NCI-H82 treated with DMSO at 0.1 percent for 48 hours (cell line): ENCODE data around the gene DAZL.
A peak's percentile ranks its signal among the peaks of the same experiment; 100 is the strongest.
"Not testable (repeated sequence)": the region's sequence is repeated elsewhere in the genome, so short reads cannot be mapped to it uniquely, and the experiment has no call there.

Experiments
- DNase-seq: peaks from one replicate; lab custom pipeline; 2025; ENCODE audit not compliant: unreplicated experiment; lab: John Stamatoyannopoulos, UW

DAZL gene

GRCh38 chr3:16604887-16605602 is at the start of gene DAZL:
TSS of gene DAZL (minus strand) at chr3:16605423. CDS start at chr3:16605205, 218 bp downstream.
- DNase-seq = no peak

- DNase-seq = no peak
Measured at GRCh38 chr3:16654976-16655375, 49.8 kb upstream of the DAZL start.

GRCh38 chr3:16653712-16654111 is 48.5 kb upstream of the DAZL start:
- peak; percentile 1 for DNase-seq

DNA sequence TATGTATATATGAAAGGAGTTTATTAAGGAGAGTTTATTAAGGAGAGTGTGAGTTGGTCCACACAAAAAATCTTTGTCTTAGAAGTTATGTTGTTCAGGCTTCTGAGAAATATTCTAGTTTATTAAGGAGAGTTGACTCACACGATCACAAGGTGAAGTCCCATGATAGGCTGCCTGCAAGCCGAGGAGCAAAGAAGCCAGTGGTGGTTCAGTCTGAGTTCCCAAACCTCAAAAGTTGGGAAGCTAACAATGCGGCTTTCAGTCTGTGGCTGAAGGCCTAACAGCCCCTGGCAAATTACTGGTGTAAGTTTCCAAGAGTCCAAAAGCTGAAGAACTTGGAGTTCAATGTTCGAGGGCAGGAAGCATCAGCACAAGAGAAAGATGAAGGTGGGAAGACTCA is 42.4 kb upstream of the DAZL start:
- no peak for DNase-seq

GRCh38 chr3:16639806-16640205 is 34.6 kb upstream of the DAZL start:
- DNase-seq = no peak

DNA sequence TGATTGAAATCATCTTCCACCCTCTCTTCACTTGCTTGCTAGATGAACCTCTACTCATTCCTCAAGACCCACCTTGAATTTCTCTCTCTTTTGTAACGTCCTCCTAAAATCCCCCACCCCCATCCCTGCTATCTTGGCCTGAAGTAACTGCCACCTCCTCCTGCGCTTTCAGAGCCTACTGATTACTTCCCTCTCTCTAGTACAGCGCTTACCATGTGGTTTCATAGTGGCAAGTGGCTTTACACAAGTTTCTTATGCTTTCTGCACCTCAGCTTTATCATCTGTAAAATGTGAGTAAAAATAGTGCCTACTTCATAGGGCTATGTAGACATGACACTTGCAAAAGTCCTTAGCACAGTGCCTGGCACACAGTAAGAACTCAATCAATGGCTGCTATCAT is 28.7 kb upstream of the DAZL start:
- DNase-seq = no peak

DNA sequence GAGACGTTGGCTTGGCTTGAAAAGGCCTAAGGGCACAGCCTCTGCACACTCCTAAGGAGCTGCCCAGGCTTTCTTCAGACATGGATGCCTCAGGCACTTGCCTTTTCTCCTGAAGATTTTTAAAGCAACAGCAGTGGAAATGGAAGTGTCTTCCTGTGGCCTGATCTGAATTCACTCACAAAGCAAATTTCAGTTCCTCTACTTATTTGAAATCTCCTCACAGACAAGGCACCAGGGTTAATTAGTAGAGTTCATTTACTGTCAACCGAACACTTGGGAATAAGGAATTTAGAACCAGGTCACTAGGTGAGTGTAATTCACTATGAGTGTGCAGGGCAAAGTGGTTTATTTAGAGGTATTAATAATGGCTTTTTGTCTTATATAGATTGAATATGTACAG is 27.2 kb upstream of the DAZL start:
- no peak for DNase-seq

GRCh38 chr3:16618721-16619120 is 13.5 kb upstream of the DAZL start:
- no peak for DNase-seq

DNA sequence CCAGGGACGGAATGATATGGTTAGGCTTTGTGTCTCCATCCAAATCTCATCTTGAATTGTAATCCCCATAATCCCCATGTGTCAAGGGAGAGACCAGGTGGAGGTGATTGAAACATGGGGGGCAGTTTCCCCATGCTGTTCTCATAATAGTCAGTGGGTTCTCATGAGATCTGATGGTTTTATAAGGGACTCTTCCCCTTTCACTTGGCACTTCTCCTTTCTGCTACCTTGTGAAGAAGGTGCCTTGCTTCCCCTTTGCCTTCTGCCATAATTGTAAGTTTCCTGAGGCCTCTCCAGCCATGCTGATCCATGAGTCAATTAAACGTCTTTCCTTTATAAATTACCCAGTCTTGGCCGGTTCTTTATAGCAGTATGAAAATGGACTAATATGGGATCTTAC is 11.9 kb upstream of the DAZL start:
- not testable (repeated sequence) for DNase-seq

DNA sequence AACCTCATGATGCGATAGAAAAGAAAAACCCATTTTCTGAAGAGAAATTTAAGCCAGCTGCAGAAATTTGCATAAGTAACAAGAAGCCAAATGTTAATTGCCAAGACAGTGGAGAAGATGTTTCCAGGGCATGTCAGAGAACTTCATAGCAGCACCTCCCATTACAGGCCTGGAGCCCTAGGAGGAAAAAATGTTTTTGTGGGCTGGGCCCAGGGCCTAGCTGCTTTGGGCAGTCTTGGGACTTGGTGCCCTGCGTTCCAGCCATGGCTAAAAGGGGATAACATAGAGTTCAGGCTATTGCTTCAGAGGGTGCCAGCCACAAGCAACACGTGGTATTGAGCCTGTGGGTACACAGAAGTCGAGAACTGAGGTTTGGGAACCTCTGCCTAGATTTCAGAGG is 10.9 kb upstream of the DAZL start:
- DNase-seq = no peak

DNA sequence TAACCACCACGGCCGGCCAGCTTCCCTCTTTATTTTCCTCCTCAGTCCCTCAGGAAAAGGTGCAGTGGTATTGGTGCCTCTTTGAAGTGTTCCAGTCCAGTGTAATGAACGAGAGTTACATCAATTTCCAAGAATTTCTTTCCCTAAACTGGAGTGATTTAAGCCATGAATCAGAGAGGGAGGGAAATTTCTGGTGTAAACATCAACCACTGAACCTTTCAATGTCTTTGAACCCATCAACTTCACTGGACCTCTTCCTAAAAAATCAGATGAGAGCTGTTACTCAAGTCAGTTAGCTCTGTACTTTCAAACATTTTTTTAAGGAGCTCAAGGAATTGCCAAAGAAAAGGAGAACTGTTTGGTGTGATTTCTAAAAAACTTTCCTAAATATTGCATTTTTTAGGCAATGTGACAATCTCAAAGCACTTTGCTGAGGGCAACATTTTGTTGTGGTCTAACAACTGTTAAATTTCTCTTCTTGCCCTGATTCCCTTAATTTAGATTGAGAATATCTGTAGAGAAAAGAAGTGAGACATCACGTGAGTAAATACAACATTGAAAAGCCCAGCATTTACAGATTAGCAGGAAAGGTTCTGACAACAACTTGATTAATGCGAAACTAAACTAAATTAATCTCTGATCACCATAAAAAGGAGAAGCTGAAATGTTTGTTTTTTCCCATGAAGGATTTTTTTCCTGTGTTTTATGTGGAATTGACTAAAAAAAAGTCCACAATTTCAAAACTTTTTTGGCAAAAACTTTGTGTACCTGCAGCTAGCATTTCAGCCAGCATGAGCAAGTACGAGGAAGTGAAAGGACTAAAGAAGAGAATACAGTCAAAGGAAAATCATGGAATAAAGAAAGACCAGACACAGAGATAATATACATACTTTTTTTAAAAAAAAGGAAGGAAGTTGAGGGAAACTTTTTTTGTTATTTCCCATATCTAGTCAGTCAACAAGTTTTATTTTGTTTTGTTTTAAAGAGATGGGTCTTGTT is 9.1 kb upstream of the DAZL start:
- DNase-seq = no peak

- no peak for DNase-seq
Measured at GRCh38 chr3:16609927-16610580, 4.8 kb upstream of the DAZL start.

DNA sequence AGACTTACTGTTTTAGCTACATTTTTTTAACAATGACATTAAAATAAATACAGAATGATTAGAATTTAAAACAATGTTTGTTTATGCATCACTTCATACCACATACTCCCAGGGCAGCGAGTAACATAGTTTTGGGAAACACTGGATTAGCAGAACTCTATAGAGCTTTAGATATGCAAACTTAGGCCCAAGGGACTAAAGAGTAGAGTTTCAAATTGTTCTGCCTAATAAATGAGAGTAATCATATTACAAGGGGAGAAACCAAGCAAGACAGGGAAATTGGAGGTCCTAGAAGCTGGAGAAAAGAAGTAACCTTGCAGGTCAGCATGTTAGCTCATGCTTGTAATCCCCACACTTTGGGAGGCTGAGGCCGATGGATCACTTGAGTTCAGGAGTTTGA is 3.6 kb upstream of the DAZL start:
- DNase-seq = no peak

GRCh38 chr3:16607718-16608117 is 2.5 kb upstream of the DAZL start:
- DNase-seq = no peak

- DNase-seq = no peak
Measured at GRCh38 chr3:16606398-16606797, 1.2 kb upstream of the DAZL start.

DNA sequence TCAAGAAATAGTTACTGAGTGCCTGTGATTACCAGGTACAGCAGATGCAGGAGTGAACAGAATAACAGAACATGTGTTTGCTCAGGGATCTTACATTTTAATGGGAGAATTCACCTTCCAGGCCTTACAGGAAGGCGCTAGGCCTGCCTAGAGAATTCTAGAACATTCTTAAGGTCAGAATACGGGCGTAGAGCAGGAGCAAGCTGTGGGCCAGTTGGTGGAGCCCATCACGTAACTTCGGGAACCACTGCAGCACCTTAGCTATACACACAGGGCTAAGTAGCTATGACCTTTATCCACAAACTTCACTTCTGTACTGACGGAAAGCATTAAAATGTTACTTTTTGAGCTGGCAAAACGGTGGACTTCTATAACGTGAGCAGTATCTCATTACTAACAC is 743 bp upstream of the DAZL start:
- DNase-seq = no peak

- no peak for DNase-seq
Measured at GRCh38 chr3:16604433-16604832, 790 bp downstream of the DAZL start.

DNA sequence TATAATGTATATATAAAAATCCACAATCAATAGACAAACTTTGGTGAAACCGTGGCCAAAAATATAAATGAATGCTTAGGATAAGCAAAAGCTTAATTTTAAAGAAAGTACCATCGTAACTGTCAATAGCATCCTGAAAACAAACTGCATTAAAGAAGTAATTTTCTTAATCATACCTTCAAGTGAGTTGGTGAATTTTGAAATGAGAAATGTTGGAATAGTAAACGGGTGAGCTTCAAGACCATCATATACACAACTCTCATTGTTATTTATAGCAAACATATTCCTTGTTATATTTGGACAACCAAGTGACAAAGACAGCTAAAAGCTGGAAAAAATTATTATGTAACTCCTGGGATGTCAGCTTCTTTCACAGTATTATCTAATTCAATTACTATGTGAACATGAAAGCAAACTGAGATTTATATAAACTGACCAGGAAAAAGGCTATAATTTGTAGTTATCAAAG is 3.7 kb downstream of the DAZL start:
- no peak for DNase-seq

DNA sequence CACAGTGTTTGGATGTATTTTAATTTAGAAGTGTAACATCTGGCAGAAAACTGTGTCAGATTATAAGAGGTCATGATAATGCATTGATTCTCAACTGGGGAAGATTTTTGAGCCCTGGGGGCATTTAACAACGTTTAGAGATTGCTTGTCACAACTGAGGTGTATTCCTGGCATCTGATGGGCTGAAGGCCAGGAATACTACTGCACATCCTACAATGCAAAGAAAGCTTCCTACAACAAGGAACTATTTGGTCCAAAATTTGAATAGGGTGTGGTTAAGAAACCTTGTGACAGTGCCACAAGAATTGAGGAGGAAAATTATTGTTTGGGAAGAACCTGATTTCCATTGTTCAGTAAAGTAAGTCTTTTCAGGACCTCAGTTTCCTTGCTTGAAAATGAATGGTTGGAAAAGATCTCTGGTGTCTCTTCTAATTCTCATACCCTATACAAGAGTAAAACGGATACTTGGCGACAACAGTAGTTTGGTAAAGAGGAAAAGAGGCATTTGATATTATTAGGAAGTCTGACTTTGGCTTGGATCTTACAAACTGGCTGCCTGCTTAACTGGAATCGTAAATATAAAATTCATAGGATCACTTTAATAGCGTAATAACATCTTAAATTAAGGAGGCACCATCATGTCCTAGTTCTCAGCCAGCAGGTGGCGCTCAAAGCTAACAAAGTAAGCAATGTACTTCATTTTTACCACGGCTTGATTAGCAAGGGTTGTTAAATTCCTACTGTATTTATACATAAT is 4.3 kb downstream of the DAZL start:
- peak; percentile 29 for DNase-seq

GRCh38 chr3:16599694-16600093 is 5.5 kb downstream of the DAZL start:
- no peak for DNase-seq
